HG03280 (cell line): ENCODE data around the gene DHH.

Experiments used
- ATAC-seq: cut with Tn5 transposase; IDR thresholded peaks from one replicate; pipeline ENCODE4 v1.9.1; 2021; ENCODE audit warnings: mild to moderate bottlenecking, moderate library complexity; ENCODE audit not compliant: unreplicated experiment

The DHH gene

DNA sequence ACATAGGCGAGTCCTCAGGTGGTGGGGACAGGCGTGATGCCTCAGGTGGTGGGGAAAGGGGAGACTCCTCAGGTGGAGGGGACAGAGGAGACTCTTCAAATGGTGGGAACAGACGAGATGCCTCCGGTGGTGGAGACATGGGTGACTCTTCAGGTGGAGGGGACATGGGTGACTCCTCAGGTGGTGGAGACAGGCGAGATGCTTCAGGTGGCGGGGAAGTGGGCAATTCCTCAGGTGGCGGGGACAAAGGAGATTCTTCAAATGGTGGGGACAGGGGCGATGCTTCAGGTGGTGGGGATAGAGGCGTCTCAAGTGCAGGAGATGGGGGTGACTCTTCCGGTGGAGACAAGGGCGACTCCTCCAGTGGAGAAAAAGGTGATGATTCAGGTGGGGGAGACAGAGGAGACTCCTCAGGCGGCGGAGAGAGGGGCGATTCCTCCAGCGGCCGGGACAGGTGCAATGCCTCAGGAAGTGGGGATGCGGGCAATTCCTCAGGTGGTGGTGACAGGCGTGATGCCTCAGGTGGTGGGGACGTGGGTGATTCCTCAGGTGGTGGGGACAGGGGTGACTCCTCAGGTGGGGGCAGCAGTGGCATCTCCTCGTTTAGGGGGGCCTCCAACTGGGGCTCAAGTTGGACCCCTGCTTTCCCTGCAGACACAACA lies 42.7 kb downstream of the DHH start:
- no peak for ATAC-seq

GRCh38 chr12:49051373-49051764 lies 43.2 kb downstream of the DHH start:
- ATAC-seq, result no peak

GRCh38 chr12:49050507-49051372 lies 43.9 kb downstream of the DHH start:
- ATAC-seq, result no peak

- no peak for ATAC-seq
Observed at GRCh38 chr12:49049566-49050224, 44.9 kb downstream of the DHH start.

- ATAC-seq, result no peak
Observed at GRCh38 chr12:49048953-49049352, 45.6 kb downstream of the DHH start.

DNA sequence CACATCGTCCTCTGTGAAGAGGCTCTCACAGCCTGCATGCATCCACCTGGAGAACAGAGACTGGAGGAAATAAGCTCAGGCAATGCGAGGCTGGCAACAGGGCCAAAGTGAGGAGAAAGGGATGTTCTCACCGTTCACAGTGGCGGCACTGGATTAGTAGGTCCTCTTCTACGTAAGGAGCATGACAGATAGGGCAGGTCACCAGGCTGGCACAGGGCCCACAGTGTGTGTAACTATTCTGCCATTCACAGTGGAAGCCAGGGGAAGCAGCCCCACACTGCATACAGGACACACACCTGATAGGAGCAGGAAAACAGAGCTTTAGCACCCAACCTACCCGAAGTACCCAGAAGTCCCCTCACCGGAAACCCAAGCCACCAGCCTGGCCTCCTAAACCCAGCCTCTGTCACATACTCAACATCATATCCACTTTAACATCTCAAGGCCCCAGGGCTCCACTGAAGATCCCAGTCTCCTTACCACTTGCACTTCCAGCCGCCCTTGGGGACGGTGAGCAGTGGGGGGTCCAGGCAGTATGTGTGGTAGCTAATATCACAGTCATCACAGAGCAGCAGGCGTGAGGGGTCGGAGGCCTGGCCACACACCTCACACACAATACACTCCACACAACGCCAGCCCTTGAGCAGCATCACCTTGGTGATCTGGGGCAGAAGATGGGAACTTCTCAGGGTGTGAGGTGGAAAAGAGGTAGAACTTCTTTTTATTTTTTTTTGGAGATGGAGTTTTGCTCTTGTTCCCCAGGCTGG lies 48.3 kb downstream of the DHH start:
- no peak for ATAC-seq

GRCh38 chr12:49044660-49045059 lies 49.9 kb downstream of the DHH start:
- no peak for ATAC-seq

DNA sequence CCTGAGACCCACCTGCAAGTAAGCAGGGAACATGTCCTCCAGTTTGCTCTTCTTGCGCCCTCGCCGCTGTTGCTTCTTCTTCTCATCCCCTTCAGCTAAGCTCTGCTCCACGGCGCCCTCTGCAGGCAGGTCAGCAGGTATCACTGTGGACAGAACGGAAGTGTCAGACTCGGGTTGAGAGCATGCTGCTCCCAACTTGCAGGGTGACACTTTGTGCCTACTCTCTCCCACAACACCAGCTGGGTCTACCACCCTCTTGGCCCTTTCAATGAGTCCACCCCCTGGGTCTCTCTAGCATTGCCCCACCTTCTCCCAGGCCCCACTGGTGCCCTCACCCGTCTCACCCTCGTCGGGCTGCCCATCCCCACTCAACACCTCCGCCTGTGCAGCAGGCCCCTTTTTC lies 50.7 kb downstream of the DHH start:
- ATAC-seq, result no peak

GRCh38 chr12:49043241-49043640 lies 51.4 kb downstream of the DHH start:
- ATAC-seq, result no peak

- no peak for ATAC-seq
Observed at GRCh38 chr12:49041881-49042484, 52.6 kb downstream of the DHH start.

DNA sequence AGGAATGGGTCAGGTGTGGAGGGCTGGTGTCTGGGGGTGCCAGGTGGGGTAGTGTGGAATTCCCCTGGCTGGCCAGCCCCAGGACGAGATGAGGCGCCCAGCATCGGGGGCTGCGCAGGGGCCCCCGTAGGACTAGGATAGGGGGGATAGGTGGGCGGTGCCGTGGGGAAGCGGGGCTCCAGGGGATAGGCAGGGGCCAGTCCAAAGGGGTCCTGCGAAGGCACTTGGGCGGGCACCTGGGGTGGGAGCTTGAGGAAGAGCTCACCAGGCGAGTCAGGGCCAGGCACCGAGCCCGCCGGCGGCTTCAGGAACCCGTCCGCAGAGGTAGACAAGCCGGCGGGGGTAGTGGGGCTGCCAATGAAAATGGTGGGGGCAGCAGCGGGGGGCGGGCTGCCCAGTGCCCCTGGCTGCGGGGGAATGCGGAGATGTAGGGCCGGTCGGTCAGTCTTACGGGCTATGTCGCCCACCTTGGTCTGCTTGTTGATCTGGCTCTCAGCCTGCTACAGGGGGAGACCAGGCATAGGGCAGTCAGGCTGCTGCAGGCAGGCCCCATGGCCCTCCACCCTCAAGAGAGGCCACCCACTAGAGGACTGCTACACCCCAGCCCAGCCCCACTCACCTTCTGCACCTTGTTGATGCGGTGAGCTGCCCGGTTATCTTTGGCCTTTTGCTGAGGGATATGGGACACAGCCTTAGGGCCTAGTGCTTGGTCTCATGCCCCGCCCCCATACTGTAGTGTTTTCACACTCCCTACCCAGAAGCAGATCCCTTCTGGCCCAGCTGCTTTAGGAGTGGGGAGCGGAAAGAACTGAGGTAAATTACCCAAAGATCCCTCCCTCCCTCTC lies 53.3 kb downstream of the DHH start:
- ATAC-seq, result no peak

DNA sequence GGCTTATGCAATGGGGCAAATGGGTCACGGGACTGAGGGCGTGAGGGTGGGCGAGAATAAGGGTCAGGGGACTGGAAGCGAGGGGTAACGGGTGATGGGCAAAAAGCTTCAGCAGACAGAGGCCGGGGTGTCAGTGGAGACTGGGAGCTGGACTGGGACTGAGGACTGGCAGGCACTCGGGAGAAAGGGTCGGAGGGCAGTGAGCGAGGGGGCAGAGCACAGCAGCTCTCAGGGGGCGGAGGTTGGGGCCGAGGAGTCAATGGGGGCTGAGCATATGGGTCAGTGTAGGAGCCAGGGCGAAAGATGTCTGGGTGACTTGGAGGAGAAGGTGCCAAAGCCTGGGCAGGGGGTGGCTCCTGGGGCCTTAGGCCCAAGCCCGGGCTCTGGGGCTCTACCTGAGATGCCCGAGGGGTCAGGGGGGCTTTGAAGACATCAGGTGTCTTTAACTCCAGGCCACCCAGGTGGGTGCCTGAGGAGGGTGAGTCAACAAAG lies 54.2 kb downstream of the DHH start:
- no peak for ATAC-seq

GRCh38 chr12:49039421-49040363 lies 54.9 kb downstream of the DHH start:
- ATAC-seq, result no peak

- no peak for ATAC-seq
Observed at GRCh38 chr12:49038291-49038955, 56.2 kb downstream of the DHH start.

- ATAC-seq, result no peak
Observed at GRCh38 chr12:49037947-49038237, 56.7 kb downstream of the DHH start.

DNA sequence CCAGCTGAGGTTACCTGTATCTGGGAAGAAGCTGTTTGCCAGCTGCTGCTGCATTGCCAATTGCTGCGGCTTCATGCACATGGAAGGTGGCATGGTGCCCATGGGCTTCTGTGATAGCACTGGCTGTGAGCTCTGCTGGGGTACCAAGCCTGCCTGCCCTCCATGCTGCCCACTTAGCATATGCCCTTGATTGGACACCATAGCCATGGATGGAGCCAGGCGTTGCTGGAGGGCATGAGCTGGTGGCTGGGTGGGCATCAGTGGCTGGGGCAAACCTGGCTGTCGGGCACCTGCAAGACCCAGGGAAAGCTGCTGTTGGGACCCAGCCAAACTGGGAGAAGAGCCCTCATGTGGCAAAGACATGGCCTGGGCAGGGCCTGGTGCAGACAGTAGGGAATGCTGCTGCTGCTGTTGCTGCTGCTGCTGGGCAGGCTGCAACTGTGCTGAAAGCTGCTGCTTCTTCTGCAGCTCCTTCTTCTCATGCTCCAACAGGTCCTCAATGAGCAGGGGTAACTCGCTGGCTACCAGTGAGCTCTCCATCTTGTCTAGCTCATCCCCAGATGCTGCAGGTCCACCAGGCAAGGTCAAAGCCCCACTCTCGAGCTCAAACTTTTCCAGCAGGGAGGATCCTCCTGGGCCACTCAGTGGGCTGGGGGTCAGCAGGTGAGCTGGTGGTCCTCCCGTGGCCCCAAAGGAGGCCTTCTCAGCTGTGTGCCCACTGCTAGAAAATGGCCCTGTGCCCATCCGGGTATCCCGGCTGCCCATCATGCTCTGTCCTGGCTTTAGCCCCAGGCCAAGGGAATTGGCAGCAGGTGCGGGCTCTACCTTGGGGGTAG lies 57.3 kb downstream of the DHH start:
- no peak for ATAC-seq
